Choroid plexus epithelial cell (primary cell): ENCODE measurements around the gene CLDN18.

Experiments
- DNase-seq: peaks from one replicate; pipeline ENCODE4 v3.0.0-alpha.2; 2010; ENCODE audit warnings: low read depth
- H3K4me3 ChIP-seq: 2 replicates; pipeline ENCODE4 v1.5.1; 2011; ENCODE audit warnings: low read depth, mild to moderate bottlenecking, control low read depth, low read length, moderate library complexity
- TF ChIP-seq, protein P1 (sequence below): conservative IDR thresholded peaks from 2 replicates; pipeline ENCODE4 v1.5.1; 2011; ENCODE audit warnings: low read depth, mild to moderate bottlenecking, control low read depth, inconsistent platforms, low read length, moderate library complexity

Gene CLDN18

DNA sequence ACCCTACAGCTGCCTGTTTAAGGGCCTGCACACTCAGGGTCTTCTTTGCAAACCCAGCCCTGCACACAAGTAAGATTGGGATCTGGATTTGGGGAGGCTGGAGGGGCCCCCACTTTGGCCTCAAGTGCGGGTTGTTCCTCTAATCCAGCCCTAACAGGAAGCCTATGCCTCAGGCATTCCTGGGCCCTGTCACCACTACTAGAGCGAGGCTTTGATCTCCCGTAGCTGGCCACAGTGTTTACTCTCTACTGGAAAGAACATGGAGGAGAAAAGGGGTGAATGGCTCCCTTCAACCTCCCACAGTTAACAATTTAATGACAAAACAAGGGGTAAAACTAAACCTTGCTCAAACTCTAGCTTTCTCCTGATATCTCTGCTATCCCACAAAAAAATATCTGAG is 57.0 kb downstream of the CLDN18 start:
- TF ChIP-seq, protein P1, sequence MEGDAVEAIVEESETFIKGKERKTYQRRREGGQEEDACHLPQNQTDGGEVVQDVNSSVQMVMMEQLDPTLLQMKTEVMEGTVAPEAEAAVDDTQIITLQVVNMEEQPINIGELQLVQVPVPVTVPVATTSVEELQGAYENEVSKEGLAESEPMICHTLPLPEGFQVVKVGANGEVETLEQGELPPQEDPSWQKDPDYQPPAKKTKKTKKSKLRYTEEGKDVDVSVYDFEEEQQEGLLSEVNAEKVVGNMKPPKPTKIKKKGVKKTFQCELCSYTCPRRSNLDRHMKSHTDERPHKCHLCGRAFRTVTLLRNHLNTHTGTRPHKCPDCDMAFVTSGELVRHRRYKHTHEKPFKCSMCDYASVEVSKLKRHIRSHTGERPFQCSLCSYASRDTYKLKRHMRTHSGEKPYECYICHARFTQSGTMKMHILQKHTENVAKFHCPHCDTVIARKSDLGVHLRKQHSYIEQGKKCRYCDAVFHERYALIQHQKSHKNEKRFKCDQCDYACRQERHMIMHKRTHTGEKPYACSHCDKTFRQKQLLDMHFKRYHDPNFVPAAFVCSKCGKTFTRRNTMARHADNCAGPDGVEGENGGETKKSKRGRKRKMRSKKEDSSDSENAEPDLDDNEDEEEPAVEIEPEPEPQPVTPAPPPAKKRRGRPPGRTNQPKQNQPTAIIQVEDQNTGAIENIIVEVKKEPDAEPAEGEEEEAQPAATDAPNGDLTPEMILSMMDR = no peak
- H3K4me3 ChIP-seq = no peak overlapping the region
- no peak for DNase-seq

DNA sequence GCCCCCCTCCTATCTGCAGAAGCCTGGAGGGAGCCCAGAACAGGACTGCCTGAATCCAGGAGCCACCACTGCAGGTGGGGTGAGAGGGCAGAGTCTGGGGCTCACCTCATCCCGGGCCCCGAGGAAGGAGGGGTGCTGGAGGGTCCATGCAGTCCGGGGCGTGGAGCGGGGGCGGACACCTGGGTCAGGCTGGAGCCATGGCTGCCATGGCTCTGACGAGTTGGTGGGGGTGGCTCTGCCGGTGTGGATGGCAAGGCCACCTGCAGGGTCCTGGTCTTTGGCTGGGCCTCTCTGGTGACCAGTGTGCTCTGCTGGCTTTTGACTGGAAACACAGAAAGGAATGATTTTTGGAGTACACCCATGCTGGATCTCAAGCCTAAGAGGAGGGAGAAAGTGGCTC is 58.1 kb downstream of the CLDN18 start:
- no peak overlapping the region for H3K4me3 ChIP-seq
- DNase-seq = no peak
- TF ChIP-seq, protein P1 = no peak

DNA sequence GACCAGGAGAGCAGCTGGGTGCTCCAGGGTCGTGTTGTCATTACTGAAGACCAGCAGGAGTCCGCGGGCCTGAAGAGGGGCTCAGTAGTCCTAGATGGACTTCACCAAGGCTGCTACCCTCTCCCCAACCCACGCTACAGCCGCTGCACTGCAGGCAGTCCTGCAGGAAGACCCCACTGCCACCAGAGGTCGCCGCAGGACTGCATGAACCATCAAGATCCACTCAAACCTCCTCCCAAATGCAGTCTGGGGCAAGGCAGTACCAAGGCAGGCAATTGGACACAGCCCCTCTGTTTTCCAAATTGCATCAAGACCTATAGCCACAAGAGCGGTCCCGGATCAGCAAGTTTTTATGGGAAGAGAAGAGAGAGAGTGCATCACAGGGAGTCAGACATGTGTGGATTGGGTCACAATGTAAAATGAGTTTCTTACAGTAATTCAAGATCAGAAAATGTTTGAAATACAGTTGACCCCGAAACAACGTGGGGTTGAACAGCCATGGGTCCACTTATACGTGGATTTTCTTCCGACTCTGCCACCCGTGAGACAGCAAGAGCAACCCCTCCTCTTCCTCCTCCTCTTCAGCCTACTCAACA is 58.7 kb downstream of the CLDN18 start:
- DNase-seq = peak; percentile 88
- no peak overlapping the region for H3K4me3 ChIP-seq
- TF ChIP-seq, protein P1 = peak; percentile 100

DNA sequence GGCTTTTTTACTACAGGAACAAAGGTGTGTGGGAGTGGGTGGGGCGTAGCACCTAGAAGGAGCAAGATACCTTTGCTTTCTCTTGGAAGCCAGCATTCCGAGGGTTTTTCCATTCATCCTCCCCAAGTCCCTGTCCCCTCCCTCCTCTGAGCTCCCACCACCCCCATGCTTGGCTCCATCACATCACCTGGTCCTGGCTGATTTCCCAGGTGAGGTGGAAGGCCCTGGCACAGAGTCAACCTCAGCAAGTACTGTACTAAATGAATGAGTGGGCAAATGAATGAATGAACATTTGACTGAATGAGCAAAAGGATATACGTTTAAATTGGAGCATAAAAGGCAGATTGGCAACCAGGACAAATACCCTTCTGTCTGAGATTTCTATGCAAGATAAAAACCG is 60.0 kb downstream of the CLDN18 start:
- no peak overlapping the region for H3K4me3 ChIP-seq
- no peak for DNase-seq
- TF ChIP-seq, protein P1 = no peak

DNA sequence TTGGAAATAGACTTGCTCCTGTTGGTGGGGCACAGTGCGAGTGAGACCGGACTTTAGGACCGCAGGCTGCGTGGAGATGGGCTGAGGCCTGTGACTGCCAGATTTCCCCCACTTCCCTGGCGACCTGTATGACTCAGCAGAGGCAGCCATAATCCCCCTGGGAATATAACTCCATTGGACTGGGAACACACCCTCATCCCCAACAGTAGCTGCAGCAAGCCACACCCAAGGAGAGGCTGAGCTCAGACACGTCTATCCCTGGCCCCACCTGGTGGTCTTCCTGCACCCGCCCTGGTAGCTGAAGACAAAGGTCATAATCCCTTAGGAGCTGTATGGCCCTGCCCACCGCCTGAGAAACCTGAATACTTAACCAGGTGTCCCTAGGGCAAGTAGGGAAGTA is 62.8 kb downstream of the CLDN18 start:
- H3K4me3 ChIP-seq = no peak overlapping the region
- DNase-seq = no peak
- TF ChIP-seq, protein P1 = no peak

DNA sequence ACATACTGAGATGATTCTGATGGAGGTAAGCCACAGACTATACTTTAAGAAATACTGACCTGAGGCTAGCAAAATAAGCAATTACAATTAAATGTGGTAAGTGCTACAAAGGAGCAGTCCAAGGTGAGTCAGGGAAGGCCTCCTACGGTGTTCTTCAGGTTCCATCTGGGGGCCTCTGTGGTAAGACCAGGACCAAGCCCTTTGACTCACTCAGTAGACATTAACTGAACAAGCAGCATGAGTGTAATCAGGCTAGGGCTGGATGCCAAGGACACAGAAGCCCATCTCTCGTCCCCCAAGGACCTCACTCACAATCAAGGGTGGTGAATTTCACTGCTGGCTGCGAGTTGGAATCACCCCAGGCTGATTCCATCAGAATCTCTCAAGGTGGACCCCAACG is 68.1 kb downstream of the CLDN18 start:
- TF ChIP-seq, protein P1 = no peak
- DNase-seq = peak; percentile 77
- H3K4me3 ChIP-seq = no peak overlapping the region

DNA sequence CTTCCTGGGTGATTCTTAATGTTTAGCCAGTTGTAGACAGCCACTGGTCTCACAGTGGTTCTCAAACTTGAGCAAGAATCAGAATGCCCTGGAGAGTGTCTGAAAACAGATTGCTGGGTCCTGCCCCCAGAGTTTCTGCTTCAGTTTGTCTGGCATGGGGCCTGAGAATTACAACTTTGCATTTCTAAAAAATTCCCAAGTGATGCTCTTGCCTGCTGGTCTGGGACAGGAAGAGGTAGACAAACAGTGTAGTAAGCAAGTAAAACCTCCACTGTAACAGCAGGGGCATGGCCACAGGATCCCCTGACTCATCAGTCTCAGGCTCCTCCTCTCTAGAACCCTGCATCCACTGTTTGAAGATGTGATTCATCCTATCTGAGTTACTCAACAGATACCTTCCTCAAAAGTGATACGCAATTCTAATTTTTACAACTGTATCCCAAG is 69.0 kb downstream of the CLDN18 start:
- peak; percentile 99 for DNase-seq
- H3K4me3 ChIP-seq = no peak overlapping the region
- TF ChIP-seq, protein P1 = no peak
